Gastrocnemius medialis (tissue), 4 donors: ENCODE data around the gene GLYR1.

Source experiments
- POLR2A ChIP-seq, 2 donors: fragments of 450-650 bp; IDR thresholded peaks; one replicate each; pipeline ENCODE4 v1.6.1; 2017; ENCODE audit warnings: antibody characterized with exemption in 2 of 2, mild to moderate bottlenecking in 2 of 2, moderate library complexity in 2 of 2
- TF ChIP-seq, protein P1 (sequence below), 5 experiments: fragments of 450-650 bp in 3 of 5; fragments of 200-600 bp in 2 of 5; sonication (generic) in 2 of 5; IDR thresholded peaks in 4 of 5; conservative IDR thresholded peaks in 1 of 5; 1 replicate in 4 of 5; 2 replicates in 1 of 5; pipeline ENCODE4 v1.5.1; 2016 to 2019; ENCODE audit warnings: antibody characterized with exemption in 5 of 5, mild to moderate bottlenecking in 3 of 5, moderate library complexity in 3 of 5

DNA sequence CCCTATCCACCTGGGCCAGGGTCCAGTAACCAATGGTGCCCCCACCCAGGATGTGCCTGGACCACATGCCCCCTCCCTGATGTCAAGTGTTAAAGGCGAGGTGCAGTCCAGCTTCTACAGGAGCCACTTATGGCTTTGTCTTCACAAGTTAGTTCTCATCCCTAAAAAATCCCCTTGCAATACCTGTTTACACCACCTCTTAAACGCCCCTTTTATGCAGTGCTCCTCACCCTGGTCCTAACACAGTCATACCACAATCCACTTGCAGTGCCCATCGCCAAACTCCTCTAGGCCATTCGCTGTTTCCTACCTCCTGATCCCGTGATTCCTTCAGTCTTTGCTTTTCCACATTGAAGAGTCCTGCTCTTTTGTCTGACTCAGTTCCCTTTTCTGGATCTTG lies 7.1 kb downstream of the GLYR1 start:
- no peak for TF ChIP-seq POLR2A (IDR thresholded peaks at IDR 0.05)
- TF ChIP-seq, protein P1, sequence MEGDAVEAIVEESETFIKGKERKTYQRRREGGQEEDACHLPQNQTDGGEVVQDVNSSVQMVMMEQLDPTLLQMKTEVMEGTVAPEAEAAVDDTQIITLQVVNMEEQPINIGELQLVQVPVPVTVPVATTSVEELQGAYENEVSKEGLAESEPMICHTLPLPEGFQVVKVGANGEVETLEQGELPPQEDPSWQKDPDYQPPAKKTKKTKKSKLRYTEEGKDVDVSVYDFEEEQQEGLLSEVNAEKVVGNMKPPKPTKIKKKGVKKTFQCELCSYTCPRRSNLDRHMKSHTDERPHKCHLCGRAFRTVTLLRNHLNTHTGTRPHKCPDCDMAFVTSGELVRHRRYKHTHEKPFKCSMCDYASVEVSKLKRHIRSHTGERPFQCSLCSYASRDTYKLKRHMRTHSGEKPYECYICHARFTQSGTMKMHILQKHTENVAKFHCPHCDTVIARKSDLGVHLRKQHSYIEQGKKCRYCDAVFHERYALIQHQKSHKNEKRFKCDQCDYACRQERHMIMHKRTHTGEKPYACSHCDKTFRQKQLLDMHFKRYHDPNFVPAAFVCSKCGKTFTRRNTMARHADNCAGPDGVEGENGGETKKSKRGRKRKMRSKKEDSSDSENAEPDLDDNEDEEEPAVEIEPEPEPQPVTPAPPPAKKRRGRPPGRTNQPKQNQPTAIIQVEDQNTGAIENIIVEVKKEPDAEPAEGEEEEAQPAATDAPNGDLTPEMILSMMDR (IDR thresholded peaks at IDR 0.05 in 4 of 5, conservative IDR thresholded peaks at IDR 0.05 in 1 of 5), result no peak
